ENCODE measurements around the gene STH.

- no peak for TF ChIP-seq STAG1 (CRISPR knock-in tag; IDR thresholded peaks at IDR 0.05; ENCODE audit: borderline replicate concordance)
- no peak for TF ChIP-seq HNRNPH1 (optimal IDR thresholded peaks at IDR 0.05; ENCODE audit: low read depth, low read length)
- TF ChIP-seq BHLHE40 (IDR thresholded peaks at IDR 0.05; ENCODE audit: low read length), result no peak
- TF ChIP-seq CTCF (IDR thresholded peaks at IDR 0.05 in 2 of 3, conservative IDR thresholded peaks at IDR 0.05 in 1 of 3; ENCODE audit: insufficient read depth in 2 of 3, low read depth in 1 of 3, low read length in 3 of 3), result no peak
- TF ChIP-seq SPI1 (IDR thresholded peaks at IDR 0.05; ENCODE audit: borderline replicate concordance, low read depth, low read length), result no peak
Observed at GRCh38 chr17:45994987-45995386, 4.1 kb upstream of the STH start.

Measured in K562 (cell line).